Right lobe of liver (tissue), 6 donors: ENCODE measurements around the gene PHYH. TPM values are rescaled to one million over a fixed set of nuclear protein-coding genes. Genes with fewer than 3 reads are reported as not detected.

Experiments
- ATAC-seq, 4 donors: fragments of 200-7000 bp; cut with Tn5 transposase; one replicate each; pipeline ENCODE4 v1.9.1; 2020; ENCODE audit warnings: mild to moderate bottlenecking in 4 of 4, moderate library complexity in 4 of 4
- DNase-seq, 3 donors: peaks; one replicate each; pipeline ENCODE4 v3.0.0-alpha.2; 2020
- H3K27ac ChIP-seq, 3 donors: fragments of 200-600 bp; one replicate each; pipeline ENCODE4 v1.8.0; 2022
- H3K27me3 ChIP-seq, 2 donors: fragments of 200-600 bp; one replicate each; pipeline ENCODE4 v1.8.0; 2022
- H3K36me3 ChIP-seq, 4 donors: fragments of 200-600 bp; sonication (generic) in 1 of 4; one replicate each; pipeline versions ENCODE4 v1.5.1 to v1.8.0; 2017 to 2022; ENCODE audit warnings: control low read depth in 1 of 4
- H3K4me1 ChIP-seq, 4 donors: fragments of 200-600 bp; sonication (generic) in 1 of 4; one replicate each; pipeline versions ENCODE4 v1.5.1 to v1.8.0; 2017 to 2022; ENCODE audit warnings: control low read depth in 1 of 4
- H3K4me3 ChIP-seq, 3 donors: fragments of 200-600 bp; one replicate each; pipeline ENCODE4 v1.8.0; 2022
- H3K9me3 ChIP-seq, 4 donors: fragments of 200-600 bp; sonication (generic) in 1 of 4; one replicate each; pipeline versions ENCODE4 v1.5.1 to v1.8.0; 2017 to 2022; ENCODE audit warnings: control low read depth in 1 of 4
- POLR2A ChIP-seq: fragments of 450-650 bp; IDR thresholded peaks from one replicate; pipeline ENCODE4 v1.6.1; 2017; ENCODE audit warnings: antibody characterized with exemption, mild to moderate bottlenecking
- WGBS: methylation state at CpG from one replicate; pipeline ENCODE4 v1.1.6; 2018; ENCODE audit warnings: low coverage, low lambda C conversion rate; ENCODE audit not compliant: insufficient coverage; ENCODE audit errors: missing lambda C conversion rate; 5-methylcytosine and 5-hydroxymethylcytosine counted together
- intact Hi-C, 2 donors: fragments of 100-400 bp; cut with DNase I; formaldehyde crosslinking; loops; one replicate each; pipeline versions ENCODE4 v1.11.2 to v1.14.1; 2022
- total RNA-seq, 6 experiments: library from RNA; depleted of rRNA in 2 of 6; stranded (reverse); fragments of >200 nt in 2 of 6; fragmentation: NEBNext Ultra II Directional in 3 of 6; extraction: Animal tissue kit (Norgen Biotek cat#: 25700) in 3 of 6; gene quantifications; one replicate each; pipeline versions ENCODE4 v1.1.0 to v1.2.4, GENCODE V29; 2016 to 2023
- TF ChIP-seq, protein P1 (sequence below), 4 donors: fragments of 200-600 bp in 3 of 4; fragments of 450-650 bp in 1 of 4; IDR thresholded peaks; one replicate each; pipeline versions ENCODE4 v1.5.1 to v1.8.0; 2016 to 2022; ENCODE audit warnings: antibody characterized with exemption in 4 of 4, mild to moderate bottlenecking in 2 of 4
- donor health status: DM: no; HTN: yes; CAD: no.
- donor health status: DM: no; HTN: no; CAD: no.
- donor health status: DM: no; HTN: no; CAD: no.
- donor health status: DM: no; HTN: yes; CAD: no.
- donor health status: DM: no; HTN: yes; CAD: no.

The PHYH gene
- total RNA-seq, 6 experiments from 2014 or later, result 76.8 to 204 (median 141) TPM

DNA sequence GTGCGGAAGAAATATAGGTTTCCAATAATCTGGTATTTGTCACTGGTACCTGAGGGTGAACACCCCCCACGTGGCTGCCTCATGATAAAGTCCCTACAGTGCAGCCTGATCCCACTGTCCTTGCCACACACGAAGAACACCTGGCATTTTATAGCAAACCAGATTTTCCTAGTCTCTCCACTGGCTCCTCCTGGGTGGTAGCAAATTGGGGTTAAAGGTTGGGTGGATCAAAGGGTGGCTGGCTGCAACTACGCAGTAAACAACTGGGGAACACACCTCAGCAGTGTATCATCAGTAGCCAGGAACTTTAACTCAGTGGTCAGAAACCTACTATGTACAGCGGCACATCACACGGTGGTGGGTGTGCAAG lies 37.9 kb upstream of the PHYH start:
- Histone ChIP-seq H3K36me3 (peaks cover 0 to 13% (median 2%) of the 10 kb centered on the region in 4 donors), H3K4me3 (no peak overlapping the region), H3K27ac (peak overlapping the region in 2 of 3 donors; percentile 16 to 24), H3K4me1 (peaks cover 0 to 7% (median 0%) of the 10 kb centered on the region in 4 donors), H3K27me3 (no peaks in the 10 kb centered on the region), H3K9me3 (no peaks in the 10 kb centered on the region)
- WGBS, result 22% methylated on average over 5 of the region's 6 CpGs
- intact Hi-C loops, result no loop called here
- ATAC-seq (peak; percentile 91 to 95 (median 93)), DNase-seq (no peak)
- TF ChIP-seq, protein P1, sequence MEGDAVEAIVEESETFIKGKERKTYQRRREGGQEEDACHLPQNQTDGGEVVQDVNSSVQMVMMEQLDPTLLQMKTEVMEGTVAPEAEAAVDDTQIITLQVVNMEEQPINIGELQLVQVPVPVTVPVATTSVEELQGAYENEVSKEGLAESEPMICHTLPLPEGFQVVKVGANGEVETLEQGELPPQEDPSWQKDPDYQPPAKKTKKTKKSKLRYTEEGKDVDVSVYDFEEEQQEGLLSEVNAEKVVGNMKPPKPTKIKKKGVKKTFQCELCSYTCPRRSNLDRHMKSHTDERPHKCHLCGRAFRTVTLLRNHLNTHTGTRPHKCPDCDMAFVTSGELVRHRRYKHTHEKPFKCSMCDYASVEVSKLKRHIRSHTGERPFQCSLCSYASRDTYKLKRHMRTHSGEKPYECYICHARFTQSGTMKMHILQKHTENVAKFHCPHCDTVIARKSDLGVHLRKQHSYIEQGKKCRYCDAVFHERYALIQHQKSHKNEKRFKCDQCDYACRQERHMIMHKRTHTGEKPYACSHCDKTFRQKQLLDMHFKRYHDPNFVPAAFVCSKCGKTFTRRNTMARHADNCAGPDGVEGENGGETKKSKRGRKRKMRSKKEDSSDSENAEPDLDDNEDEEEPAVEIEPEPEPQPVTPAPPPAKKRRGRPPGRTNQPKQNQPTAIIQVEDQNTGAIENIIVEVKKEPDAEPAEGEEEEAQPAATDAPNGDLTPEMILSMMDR (IDR thresholded peaks at IDR 0.05), result no peak
- no peak for TF ChIP-seq POLR2A

DNA sequence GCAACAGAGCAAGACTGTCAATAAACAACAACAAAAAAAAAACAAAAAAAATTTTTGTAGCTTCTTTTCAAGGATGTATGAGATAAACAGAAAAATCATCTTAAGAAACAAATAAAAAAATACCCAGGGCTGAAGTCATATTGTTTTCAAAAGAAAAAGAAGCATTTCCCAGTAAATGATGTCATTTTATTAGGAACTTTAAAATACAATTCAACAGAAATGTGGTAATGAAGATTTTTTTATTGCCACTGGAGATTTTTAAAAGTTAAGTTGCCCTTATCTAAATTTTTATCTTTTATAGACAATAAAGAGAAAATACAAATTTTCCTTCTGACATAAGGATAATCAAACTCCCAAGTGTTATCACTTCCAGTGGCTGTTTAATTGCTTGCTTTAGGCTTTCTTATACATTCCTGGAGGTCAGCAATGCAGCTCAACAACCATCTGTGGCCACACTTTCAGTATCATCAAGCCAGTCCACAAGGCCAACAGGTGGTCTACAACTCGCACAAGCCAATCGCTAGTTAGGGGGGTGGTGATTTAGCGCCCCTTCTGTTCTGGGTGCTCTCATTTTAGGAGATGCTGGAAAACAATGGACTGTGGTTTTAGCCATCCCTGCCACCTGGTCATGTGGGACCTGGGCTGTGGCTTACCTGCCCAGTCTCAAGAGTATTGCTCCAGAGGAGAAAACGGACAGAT lies 37.4 kb upstream of the PHYH start:
- Histone ChIP-seq H3K4me1 (peaks cover 0 to 7% (median 0%) of the 10 kb centered on the region in 4 donors), H3K4me3 (no peak overlapping the region), H3K27me3 (no peaks in the 10 kb centered on the region), H3K36me3 (peaks cover 0 to 17% (median 4%) of the 10 kb centered on the region in 4 donors), H3K9me3 (no peaks in the 10 kb centered on the region), H3K27ac (peak overlapping the region in 2 of 3 donors; percentile 16 to 24)
- TF ChIP-seq, protein P1 (IDR thresholded peaks at IDR 0.05), result no peak
- TF ChIP-seq POLR2A, result no peak
- ATAC-seq (no peak), DNase-seq (no peak)
- intact Hi-C loops, result no loop called here
- WGBS, result 94% methylated on average over 3 of the region's 4 CpGs

DNA sequence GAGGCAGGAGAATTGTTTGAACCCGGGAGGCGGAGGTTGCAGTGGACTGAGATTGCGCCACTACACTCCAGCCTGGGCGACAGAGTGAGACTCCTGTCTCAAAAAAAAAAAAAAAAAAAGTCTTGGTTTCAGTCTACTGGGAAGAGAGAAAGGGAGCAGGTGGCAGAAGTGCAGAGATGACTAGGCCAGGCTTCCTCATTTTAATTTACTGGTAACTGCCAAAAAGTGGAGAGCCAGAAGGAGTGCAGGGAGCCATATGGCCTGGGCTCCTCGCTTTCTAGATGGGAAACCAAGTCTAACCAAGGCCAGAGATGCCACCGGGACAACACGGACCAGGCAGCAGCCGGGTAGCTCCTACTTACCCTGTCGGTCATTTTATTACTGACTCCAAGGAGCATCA lies 36.0 kb upstream of the PHYH start:
- H3K27ac ChIP-seq, result no peak overlapping the region
- 83% methylated on average over 2 of the region's 9 CpGs for WGBS
- no peak for DNase-seq
- TF ChIP-seq POLR2A, result no peak
- TF ChIP-seq, protein P1 (IDR thresholded peaks at IDR 0.05), result no peak
- H3K36me3 ChIP-seq, result peaks cover 0 to 26% (median 8%) of the 10 kb centered on the region in 4 donors
- intact Hi-C loops, result no loop called here
- ATAC-seq, result no peak
- no peaks in the 10 kb centered on the region for H3K27me3 ChIP-seq
- H3K9me3 ChIP-seq, result no peaks in the 10 kb centered on the region
- no peak overlapping the region for H3K4me3 ChIP-seq
- H3K4me1 ChIP-seq, result peaks cover 0 to 7% (median 0%) of the 10 kb centered on the region in 4 donors

DNA sequence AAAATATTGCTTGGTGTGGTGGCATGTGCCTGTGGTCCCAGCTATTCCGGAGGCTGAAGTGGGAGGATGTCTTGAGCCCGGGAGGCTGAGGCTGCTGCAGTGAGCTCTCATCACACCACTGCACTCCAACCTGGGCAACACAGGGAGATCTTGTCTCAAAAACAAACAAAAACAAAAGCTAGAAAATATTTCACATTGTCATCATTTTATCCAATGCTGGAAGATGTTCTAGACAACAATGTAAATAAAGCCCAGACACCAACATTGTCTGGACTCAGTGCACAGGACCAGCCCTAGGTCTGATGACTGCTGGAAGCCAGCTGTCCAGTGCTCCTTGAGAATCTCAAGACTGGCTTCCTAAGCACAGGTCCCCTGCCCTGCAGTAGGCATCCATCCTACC lies 34.7 kb upstream of the PHYH start:
- WGBS, result 93% methylated on average over 2 of the region's 2 CpGs
- Histone ChIP-seq H3K9me3 (no peaks in the 10 kb centered on the region), H3K36me3 (peaks cover 0 to 40% (median 13%) of the 10 kb centered on the region in 4 donors), H3K4me1 (peaks cover 0 to 7% (median 0%) of the 10 kb centered on the region in 4 donors), H3K4me3 (no peak overlapping the region), H3K27ac (no peak overlapping the region), H3K27me3 (no peaks in the 10 kb centered on the region)
- intact Hi-C loops, result no loop called here
- no peak for ATAC-seq
- DNase-seq, result no peak
- TF ChIP-seq, protein P1 (IDR thresholded peaks at IDR 0.05), result no peak
- no peak for TF ChIP-seq POLR2A
